ENCODE results near the gene STPG2. TPM values are rescaled to one million over a fixed set of nuclear protein-coding genes. Genes with fewer than 3 reads are reported as not detected.

The STPG2 gene
- total RNA-seq, 1 donor from 2014 or later: 2.2 TPM

DNA sequence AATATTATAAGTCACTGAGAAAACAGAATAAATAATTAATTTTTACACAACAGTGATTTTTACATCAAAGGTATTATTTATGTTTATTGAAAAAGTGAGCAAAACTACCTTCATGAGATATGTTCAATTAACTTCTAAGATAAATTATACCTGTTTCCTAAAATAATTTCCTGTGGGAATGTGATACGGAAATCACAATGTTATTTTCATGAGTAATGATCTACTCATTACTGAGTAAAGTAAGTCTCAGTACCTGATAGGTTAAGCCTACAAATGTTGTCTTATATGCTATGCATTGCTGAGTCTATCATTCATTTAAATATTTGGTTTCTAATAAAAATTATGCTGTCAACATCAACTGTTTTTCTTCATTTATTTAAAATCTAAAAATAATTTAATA, 324.0 kb downstream of the STPG2 start:
- no peak for DNase-seq (ENCODE audit: low spot score)

DNA sequence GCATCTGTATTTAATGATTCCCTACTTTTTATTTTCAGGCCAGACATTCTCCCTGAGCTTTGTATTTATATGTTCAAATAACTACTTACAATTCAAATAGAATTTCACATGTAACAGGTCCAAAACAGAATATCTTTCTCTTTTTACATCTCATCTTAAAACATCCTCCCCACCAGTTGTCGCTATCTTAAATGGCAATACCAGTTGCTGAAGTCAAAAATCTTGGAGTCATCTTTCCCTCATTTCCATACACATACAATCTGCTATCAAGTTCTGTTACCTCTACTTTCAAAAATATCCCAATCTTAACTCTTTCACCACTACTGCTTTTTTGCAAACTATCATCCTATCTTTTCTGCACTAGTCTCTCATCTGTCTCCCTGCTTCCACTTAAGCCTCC, 330.5 kb downstream of the STPG2 start:
- no peak for DNase-seq (ENCODE audit: low spot score)

DNA sequence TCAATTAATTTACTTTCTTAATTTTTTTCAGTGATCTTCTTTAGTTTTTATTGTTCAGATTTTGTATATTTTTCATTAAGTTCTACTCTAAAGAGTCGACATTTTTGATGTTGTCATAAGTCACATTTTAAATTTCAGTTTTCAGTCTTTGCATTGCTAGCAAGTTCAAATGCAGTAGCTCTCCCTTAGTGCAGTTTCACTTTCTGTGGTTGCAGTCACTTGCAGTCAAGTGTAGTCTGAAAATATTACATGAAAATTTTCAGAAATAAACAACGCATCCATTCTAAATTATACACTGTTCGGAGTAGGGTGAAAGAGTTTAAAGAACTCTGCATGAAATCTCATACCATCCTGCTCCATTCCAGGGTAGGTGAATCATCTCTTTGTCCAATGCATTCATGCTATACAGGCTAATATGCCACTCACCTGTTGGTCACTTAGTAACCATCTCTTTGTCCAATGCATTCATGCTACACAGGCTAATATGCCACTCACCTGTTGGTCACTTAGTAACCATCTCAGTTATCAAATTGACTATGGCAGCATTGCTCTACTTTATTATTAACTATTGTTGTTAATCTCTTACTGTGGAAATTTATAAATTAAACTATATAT, 356.9 kb downstream of the STPG2 start:
- no peak for DNase-seq (ENCODE audit: low spot score)

DNA sequence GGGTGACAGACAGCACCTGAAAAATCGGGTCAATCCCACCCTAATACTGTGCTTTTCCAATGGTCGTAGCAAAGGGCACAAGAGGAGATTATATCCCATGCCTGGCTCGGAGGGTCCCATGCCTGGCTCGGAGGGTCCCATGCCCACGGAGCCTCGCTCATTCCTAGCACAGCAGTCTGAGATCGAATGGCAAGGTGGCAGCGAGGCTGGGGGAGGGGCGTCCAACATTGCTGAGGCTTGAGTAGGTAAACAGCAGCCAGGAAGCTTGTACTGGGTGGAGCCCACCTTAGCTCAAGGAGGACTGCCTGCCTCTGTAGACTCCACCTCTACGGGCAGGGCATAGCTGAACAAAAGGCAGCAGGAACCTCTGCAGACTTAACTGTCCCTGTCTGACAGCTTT, 365.1 kb downstream of the STPG2 start:
- no peak for DNase-seq (ENCODE audit: low spot score)

DNA sequence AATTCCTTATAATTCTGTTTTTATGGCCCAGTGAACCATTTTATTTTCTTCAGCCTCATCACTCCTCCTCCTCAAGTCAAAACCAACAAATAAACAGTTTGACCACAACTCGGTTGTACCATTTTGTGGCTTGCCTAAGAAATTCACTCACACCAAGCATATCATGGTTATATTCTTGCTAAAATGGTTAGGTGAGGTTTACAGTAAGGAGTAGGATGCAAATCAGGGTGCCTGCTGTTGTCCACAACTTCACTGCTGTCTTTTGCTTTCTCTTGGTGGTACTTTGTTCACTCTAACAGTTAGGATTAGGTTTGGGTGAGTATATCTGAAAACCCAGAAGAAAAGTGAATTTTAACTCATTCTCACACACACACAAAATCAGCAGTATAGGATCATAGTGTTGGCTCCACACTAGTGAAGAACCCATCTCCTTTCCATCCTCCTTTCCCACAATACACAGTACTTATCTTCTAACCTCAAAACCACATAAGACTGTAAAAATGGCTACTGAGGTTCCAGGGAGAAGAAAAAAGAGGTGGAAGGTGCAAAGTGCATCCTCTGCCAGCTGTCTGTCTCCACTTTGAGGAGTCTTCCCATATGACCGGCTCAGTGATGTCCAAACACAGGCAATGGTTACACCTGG, 368.8 kb downstream of the STPG2 start:
- DNase-seq (ENCODE audit: low spot score): no peak

DNA sequence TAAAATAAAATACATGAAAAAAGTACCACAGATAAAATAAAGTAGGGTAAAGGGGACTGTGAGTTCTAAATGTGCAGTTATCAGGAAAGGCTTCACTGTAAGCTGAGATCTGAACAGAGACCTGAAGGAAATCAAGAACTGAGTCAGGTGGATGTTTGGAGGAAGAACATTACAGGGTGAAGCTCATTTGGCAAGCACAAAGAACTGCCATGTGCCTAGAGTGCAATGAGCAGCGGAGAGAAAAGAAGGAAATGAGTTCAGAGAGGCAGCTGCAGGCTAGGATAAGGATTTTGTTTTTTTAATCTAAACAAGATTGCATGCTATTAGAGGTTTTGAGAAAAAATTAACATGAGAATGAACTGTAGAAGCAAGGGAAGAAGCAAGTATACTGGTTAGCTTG, 373.1 kb downstream of the STPG2 start:
- DNase-seq (ENCODE audit: low spot score): no peak

DNA sequence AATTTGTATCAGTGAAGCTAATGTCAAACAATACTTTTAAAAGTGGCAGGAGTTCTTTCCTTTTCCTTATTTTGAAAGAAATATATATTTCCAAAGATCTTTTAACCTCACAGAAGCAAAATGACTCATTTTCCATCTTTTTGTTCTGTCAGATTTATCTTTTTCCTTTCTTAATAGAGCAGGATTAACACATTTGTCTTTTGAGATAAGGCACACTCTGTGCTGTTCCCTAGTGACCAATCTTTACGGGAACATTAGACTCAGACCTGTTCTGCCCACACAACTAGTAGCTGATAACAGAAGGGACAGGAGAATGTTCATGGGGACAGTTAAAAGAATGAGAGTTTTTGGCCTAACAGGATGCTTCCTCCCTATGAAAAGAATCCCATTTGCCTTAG, 381.2 kb downstream of the STPG2 start:
- DNase-seq (ENCODE audit: low spot score): no peak

DNA sequence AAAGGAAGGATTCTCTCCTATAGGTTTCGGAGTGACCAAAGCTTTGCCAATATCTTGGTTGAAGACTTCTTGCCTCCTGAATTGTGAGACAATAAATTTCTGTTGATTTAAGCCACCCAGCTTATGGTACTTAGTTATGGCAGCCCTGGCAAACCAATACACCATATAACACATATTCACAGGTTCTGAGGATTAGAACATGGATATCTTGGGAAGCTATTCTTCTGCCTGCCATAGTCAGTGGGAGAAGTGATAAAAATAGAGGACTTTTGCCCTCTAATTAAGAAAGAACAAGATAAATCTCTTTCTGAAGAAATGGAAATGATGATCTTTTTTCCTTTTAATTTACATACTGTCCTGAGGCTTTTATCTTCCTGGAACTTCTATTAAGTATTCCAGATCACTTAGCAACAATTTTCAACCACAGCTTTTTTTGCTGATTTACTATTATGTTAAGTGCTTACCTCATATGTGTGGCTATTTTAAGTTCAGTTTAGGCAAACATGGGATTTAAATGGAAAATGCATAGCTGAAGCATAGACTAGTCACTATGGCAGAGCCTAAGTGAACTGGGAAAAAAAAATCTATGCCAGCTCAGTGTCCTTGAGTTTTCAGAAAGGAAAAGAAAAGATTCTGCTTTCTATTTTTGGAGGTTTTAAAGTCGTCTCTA, 381.7 kb downstream of the STPG2 start:
- no peak for DNase-seq (ENCODE audit: low spot score)

DNA sequence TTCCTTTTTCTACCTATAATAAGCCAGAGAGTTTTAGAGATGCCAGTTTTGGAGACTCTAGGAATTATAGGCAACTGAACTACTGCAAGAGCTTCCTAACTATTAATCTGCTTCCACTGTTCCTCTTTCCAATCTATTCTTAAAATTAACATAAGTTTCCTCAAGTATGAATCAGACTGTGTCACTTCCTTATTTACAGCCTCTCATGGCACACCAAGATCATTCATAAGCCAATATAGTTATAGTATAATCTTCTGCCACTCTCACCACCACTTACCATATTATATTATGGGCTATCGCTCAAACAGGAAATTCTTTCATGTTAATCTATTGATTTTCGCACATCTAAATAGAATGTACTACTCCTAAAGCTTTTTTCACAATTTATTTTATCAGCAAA, 383.5 kb downstream of the STPG2 start:
- DNase-seq (ENCODE audit: low spot score): no peak

DNA sequence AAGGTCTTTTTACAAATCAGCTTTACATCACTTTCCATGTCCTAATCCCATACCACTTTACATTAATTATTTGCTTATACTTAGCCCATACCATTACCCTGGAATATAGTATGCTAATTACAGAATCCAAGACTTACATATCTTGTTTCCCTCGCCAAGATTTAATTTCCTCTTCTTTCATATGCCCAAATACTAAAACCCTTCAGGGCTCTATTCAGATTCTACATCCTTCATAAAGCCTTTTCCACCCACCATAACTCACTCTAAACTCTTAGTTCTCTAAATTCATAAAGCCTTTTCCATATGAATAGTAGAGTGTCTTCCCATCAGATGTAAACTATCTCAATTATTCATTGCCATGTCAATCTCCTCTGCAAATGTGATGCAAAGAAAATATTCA, 390.7 kb downstream of the STPG2 start:
- DNase-seq (ENCODE audit: low spot score): no peak

DNA sequence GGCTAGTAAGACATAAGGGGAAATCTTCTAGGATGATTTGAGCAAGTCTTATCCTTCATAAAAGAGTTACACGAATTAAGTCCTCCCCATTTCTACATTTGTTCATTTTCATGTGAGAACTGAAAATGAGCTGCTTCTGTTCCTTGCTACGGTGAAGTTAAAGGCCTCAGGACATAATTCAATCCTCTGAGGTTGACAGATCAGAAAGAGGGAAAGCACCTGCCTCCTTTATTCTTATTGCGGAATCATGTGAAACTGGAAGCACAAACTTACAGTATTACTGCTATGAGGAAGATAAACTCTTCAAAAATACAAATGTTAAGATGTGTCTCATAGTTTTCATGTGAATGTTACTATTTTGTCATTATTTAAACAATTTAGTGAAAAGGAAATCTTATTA, 395.3 kb downstream of the STPG2 start:
- DNase-seq (ENCODE audit: low spot score): no peak

DNA sequence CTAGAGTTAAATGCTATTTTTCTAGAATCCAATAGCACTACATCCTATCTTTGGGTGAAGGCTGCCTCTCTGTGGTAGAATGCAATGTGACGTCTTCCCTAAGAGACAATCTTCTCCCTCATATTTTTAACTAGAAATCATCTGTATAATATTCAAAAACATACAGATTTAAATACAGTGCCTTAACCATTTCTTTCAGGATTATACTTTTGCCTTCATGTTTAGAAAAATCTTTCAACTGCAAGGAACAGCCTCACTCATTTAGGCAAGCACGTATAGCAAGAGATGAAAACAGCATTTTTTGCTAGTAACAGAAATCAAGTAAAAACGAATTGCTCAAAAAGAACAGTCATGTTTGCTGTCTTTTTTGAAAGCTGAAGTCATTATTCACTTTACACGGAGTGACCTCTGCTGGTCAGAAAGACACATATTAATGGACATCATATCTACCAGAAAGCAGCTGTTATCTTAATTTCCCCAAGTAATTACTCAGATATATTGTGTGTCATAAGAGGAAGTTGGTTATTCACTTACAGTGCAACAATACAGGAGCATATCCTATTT, 422.3 kb downstream of the STPG2 start:
- no peak for DNase-seq (ENCODE audit: low spot score)

DNA sequence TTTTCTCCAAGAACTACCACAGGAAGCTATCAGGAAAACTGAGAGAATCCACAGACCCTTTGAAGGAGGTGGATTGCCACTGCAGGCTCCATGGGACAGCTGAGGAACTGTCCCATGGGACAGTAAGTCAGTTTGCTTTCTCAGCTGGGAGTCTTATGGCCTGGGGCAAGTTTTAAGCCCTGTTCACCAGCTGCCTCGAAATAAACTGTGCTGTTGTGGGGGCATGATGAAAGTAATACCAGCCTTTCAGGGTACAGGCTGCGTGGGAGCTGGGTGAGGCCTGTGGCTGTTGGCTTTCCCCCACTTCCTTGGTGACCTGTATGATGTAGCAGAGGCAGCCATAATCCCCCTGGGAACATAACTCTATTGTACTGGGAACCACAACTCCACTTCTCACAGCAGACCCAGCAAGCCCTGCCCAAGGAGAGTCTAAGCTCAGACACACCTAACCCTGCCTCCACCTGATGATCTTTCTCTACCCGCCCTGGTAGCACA, 452.1 kb downstream of the STPG2 start:
- no peak for DNase-seq (ENCODE audit: low spot score)

DNA sequence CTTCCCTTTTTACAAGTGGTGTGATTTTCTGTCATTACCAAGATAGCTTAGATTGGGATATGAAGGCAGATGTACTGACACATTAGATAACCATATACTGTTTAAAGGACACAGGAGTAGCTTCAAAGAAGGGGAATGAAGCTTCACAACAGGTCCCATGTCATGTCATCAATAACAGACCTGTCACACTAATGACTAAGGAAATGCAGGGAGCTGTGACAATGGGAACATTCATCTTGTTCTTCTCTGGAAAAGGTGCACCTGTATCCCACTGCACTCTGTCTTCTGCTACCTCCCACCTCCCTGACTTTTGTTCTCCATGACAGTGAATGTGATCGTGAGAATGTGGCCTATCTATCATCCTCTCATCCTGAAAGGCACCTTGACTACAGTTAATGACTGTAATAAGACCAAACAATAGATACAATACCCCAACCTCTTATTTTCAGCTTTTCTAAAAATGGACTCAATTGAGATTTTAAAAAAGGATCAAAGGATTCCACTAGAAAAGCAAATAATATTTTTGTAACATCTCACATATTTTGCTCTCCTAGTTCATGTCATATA, 472.5 kb downstream of the STPG2 start:
- no peak for DNase-seq (ENCODE audit: low spot score)

DNA sequence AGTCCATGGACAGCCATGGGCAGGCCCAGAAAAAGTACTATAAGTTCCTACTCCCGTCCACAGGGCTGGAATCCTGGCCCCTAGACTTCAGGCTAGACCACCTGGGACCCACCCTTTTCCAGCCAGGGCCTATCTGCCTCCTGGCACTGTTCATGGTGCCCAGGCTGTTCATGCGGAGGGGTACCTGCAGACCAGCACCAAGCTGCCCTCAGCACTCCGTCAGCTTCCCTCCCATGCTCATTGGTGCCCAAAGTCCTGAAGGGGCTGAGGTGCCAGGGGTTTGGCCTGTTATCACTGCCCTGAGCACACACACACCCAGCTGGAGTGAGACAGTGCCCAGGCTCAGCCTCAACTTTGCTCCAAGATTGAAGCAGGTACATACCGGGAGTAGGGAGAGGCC, 477.7 kb downstream of the STPG2 start:
- no peak for DNase-seq (ENCODE audit: low spot score)

DNA sequence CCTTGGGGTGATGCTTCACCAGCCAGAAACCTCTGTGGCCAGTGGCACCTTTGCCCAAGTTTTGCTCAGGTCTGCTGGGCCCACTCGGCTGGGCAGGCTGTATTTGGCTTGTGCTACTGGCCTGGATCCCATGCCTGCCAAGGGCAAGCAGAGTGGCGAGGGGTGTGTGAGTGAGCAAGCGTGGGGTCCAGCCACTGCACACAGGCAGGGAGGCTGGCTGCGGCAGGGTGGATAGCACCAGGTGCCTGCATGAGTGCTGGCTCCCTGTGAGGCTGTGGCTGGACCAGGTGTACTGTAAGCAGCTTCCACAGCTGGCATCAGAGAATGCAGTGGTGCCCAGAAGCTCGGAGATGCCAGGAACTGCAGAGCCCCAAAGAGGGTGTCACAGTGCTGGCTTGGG, 478.5 kb downstream of the STPG2 start:
- DNase-seq (ENCODE audit: low spot score): no peak

DNA sequence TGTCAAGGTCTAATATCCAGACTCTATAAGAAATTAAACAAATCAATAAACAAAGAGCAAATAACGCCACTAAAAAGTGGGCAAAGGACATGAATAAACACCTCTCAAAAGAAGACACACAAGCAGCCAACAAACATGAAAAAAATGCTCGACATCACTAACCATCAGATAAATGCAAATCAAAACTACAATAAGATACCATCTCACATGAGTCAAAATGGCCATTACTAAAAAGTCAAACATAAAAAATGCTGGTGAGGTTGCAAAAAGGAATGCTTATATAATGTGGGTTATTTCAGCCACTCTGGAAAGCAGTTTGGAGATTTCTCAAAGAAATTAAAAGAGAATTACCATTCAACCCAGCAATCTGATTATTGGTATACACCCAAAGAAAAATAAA, 481.1 kb downstream of the STPG2 start:
- no peak for DNase-seq (ENCODE audit: low spot score)

DNA sequence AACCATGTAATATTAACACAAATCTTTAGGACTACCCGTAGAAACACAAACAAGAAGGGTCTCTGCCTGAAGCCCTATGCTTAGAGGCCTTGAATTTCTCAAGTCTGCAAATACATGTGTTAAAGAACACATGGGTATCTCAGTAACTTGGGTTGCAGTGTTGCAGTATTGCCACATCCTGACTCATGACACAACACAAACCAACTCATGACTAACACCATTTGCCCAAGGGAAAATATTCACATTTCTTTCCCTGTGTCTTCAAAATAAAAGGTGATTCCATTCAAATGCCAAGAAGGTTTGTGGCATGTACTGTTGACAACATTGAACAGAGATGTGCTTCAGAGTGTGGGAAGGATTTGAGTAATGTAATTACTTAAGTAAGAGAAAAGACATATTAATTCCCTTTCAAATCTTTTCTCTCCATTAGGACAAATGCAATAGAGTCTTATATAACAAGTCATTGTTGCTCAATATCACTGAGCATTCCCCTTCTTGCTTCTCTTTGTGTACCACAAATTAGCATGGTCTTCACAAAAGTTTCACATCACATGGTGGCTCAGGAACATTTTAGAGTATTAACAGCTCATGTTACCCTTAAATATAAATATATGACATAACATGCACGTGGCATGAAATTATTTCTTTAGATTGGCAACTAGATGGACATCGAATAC, 487.1 kb downstream of the STPG2 start:
- no peak for DNase-seq (ENCODE audit: low spot score)

DNA sequence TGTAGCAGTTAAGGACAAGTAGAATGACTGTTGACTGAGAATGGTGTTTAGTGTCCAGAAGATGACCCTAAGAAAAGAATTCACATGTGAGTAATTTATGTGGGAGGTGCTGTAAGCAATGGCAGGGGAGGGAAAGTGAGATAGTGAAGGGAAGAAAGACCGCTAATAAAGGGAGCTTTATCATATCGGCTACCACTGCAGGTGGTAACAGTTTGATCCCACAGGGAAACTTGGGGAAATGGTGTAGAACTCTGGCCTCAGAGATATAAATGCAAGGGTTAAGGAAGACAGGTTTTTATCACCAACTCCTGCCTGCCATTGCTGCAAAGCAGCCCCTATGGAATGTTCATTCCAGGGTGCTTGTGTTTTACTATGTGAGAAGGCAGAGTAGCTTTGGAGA, 489.6 kb downstream of the STPG2 start:
- DNase-seq (ENCODE audit: low spot score): no peak

DNA sequence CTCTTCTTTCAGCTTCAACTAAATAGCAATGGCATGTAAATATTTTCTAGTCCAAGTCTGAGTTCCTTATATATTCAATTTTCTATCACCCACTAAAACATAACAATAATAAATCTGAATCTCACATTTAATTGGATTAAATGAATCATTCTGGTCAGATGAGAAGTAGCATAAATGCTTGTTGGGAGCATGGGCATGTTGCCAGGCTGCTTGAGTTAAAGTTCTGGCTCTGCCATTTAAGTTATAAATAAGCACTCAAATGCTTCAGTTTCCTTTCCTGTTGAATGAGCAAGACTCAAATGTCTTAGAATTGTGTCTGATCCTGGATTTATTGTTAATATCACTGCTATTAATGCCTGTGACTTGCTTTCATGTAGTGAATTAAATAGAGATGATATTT, 496.3 kb downstream of the STPG2 start:
- DNase-seq (ENCODE audit: low spot score): no peak

DNA sequence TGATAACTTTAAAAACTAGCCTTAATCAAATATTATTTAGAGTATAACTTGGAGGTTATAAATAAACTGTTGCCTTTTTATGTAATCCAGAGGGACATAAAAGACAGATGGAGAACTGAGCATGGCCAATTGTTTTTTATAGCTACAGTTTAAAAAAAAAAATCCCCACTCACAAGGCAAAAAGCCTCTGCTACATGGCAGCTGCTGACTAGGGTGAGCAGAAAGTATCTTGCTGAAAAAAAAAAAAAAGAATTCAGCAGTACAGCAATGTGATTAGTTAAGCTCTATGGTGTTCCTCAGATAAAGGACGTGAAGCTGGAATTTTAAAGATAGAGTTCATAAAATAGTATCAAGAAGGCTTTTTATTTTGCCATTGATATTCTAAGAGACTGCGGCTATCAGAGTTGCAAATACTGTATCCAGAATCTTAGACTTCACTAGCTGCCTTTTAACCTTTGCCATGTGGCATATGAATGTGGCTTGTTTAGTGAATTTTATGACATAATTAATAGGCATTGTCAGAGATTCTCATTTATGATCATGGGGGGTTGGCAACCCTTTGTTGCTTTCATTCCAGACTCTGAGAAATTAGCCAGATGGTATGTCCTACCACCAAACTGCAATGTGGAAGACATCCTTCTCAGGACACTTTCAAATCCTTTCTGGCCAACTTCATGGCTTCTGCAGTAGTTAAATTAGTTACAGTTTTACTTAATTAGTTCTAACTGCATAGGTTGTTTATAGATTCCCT, 498.0 kb downstream of the STPG2 start:
- DNase-seq (ENCODE audit: low spot score): no peak
